GM20000 (cell line): ENCODE results near the gene CGGBP1.

Experiments
- DNase-seq: peaks from one replicate; pipeline ENCODE4 v3.0.0; 2012; ENCODE audit warnings: low spot score
- TF ChIP-seq, protein P1 (sequence below): IDR thresholded peaks from 2 replicates; pipeline ENCODE4 v1.5.1; 2012; ENCODE audit warnings: mild to moderate bottlenecking, control low read depth; ENCODE audit errors: extremely low read depth, missing control alignments

The CGGBP1 gene

GRCh38 chr3:88058306-88058580, 562 bp downstream of the CGGBP1 start:
- TF ChIP-seq, protein P1, sequence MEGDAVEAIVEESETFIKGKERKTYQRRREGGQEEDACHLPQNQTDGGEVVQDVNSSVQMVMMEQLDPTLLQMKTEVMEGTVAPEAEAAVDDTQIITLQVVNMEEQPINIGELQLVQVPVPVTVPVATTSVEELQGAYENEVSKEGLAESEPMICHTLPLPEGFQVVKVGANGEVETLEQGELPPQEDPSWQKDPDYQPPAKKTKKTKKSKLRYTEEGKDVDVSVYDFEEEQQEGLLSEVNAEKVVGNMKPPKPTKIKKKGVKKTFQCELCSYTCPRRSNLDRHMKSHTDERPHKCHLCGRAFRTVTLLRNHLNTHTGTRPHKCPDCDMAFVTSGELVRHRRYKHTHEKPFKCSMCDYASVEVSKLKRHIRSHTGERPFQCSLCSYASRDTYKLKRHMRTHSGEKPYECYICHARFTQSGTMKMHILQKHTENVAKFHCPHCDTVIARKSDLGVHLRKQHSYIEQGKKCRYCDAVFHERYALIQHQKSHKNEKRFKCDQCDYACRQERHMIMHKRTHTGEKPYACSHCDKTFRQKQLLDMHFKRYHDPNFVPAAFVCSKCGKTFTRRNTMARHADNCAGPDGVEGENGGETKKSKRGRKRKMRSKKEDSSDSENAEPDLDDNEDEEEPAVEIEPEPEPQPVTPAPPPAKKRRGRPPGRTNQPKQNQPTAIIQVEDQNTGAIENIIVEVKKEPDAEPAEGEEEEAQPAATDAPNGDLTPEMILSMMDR, result no peak
- no peak for DNase-seq

DNA sequence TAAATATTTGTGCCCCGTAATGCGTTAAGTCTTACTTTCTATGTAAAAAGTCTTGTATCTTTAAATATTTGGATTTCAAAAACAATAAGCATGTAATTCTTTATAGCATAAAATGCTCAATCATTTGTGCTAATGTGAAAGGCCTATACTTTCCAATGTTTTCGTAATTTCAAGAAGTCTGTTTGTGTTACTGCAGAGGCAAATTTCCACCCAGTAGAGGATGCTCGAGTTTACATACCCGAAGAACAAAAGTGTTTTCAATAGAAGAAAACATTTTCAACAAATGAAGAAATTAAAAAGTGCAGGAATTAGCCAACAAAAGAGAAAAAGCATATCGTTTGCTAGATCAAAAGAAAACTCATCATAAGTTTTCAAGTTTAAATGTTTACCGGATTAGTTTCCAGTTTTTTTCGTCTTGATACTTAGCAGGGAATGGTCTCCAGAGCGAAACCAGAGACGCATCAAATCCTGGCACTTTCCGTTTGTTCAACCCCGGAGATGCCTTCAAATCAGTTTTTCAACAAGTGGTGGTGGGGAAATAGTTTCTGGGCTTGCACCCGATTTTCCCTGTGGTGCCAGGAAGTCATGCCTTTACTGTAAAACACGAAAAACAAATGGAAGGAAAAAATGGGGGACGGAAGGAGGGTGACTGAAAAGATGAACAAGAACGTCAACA, 1.0 kb downstream of the CGGBP1 start:
- no peak for DNase-seq
- TF ChIP-seq, protein P1, result no peak

GRCh38 chr3:88046766-88047165, 12.0 kb downstream of the CGGBP1 start:
- DNase-seq, result no peak
- TF ChIP-seq, protein P1, result no peak

GRCh38 chr3:88044411-88044810, 14.4 kb downstream of the CGGBP1 start:
- TF ChIP-seq, protein P1, result no peak
- no peak for DNase-seq

GRCh38 chr3:88041005-88041404, 17.8 kb downstream of the CGGBP1 start:
- DNase-seq, result no peak
- TF ChIP-seq, protein P1, result no peak

DNA sequence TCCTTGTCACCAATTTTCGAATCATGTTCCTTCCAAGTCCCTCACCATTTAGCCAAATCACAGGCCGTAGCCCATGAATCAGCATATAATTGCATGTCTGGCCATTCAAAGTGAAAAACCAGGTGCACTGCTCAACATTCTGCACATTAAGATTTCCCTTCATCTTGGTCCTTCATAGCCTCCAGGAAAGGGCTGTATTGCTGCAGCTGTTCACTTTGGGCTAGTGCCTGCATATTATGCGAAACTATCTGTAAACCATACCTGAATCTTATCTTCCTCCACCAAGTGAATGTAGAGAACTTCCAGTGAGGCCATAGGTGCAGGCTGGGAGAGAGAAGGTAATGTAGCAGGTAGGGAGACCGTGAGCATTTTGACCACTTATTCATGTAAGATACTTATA, 18.3 kb downstream of the CGGBP1 start:
- TF ChIP-seq, protein P1, result no peak
- no peak for DNase-seq

DNA sequence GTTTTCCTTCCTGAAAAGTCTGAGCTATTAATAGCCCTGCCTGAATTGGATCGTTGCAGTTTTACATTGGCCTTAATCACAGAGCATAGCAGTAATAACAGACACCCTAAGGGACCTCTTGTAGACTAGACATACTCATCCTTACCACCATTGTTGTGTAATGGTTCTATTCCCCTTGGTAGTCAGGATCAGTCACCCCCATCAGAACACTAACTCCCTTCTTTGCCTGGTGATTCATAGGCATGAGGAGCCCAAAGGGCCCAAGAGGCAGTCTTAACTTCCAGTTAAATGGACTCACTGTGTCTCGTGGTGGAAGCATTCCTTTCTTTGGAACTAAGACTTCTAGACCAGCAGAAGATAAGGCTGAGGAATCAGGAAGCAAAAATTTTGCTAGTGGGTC, 20.2 kb downstream of the CGGBP1 start:
- no peak for DNase-seq
- TF ChIP-seq, protein P1, result no peak
